IMR-90 (cell line): ENCODE data around the gene LYVE1.

Experiments
- TF ChIP-seq, protein P1 (sequence below): conservative IDR thresholded peaks from 2 replicates; pipeline ENCODE4 v1.5.1; 2012; ENCODE audit warnings: mild to moderate bottlenecking, low read depth, low read length, improper control_type of control experiment
- TF ChIP-seq, protein P2 (sequence below): fragments of 150-350 bp; IDR thresholded peaks from 2 replicates; pipeline ENCODE4 v1.6.1; 2017; ENCODE audit warnings: mild to moderate bottlenecking, antibody characterized with exemption, low read length, low read depth
- TF ChIP-seq, protein P3 (sequence below): fragments of 150-350 bp; IDR thresholded peaks from 2 replicates; pipeline ENCODE4 v1.6.1; 2016; ENCODE audit warnings: low read depth, mild to moderate bottlenecking, low read length, moderate library complexity, borderline replicate concordance

DNA sequence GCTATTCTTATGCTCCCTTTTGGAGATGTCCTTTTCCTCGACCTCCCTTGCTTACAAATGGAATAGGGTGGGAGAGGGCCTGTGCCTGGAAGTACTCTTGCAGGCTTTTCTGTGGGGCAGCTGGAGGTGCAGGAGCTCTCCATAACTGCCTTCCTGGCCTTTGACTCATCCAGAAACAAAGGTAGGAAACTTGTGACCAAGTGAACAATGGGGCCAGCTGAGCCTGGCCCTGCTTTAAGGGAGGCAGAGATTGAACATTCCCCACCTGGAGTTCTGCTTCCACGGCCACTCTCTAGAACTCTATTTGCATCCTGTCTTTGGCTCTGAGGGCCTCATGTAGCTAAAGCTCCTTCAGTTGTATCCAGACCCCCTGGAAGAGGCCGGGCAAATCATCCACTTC lies 5.1 kb upstream of the LYVE1 start:
- TF ChIP-seq, protein P1, sequence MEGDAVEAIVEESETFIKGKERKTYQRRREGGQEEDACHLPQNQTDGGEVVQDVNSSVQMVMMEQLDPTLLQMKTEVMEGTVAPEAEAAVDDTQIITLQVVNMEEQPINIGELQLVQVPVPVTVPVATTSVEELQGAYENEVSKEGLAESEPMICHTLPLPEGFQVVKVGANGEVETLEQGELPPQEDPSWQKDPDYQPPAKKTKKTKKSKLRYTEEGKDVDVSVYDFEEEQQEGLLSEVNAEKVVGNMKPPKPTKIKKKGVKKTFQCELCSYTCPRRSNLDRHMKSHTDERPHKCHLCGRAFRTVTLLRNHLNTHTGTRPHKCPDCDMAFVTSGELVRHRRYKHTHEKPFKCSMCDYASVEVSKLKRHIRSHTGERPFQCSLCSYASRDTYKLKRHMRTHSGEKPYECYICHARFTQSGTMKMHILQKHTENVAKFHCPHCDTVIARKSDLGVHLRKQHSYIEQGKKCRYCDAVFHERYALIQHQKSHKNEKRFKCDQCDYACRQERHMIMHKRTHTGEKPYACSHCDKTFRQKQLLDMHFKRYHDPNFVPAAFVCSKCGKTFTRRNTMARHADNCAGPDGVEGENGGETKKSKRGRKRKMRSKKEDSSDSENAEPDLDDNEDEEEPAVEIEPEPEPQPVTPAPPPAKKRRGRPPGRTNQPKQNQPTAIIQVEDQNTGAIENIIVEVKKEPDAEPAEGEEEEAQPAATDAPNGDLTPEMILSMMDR, result no peak
- TF ChIP-seq, protein P2, sequence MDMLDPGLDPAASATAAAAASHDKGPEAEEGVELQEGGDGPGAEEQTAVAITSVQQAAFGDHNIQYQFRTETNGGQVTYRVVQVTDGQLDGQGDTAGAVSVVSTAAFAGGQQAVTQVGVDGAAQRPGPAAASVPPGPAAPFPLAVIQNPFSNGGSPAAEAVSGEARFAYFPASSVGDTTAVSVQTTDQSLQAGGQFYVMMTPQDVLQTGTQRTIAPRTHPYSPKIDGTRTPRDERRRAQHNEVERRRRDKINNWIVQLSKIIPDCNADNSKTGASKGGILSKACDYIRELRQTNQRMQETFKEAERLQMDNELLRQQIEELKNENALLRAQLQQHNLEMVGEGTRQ, result no peak
- TF ChIP-seq, protein P3, sequence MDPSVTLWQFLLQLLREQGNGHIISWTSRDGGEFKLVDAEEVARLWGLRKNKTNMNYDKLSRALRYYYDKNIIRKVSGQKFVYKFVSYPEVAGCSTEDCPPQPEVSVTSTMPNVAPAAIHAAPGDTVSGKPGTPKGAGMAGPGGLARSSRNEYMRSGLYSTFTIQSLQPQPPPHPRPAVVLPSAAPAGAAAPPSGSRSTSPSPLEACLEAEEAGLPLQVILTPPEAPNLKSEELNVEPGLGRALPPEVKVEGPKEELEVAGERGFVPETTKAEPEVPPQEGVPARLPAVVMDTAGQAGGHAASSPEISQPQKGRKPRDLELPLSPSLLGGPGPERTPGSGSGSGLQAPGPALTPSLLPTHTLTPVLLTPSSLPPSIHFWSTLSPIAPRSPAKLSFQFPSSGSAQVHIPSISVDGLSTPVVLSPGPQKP, result no peak
